Measurements from ENCODE around the gene TSEN54.

- TF ChIP-seq, protein P1, sequence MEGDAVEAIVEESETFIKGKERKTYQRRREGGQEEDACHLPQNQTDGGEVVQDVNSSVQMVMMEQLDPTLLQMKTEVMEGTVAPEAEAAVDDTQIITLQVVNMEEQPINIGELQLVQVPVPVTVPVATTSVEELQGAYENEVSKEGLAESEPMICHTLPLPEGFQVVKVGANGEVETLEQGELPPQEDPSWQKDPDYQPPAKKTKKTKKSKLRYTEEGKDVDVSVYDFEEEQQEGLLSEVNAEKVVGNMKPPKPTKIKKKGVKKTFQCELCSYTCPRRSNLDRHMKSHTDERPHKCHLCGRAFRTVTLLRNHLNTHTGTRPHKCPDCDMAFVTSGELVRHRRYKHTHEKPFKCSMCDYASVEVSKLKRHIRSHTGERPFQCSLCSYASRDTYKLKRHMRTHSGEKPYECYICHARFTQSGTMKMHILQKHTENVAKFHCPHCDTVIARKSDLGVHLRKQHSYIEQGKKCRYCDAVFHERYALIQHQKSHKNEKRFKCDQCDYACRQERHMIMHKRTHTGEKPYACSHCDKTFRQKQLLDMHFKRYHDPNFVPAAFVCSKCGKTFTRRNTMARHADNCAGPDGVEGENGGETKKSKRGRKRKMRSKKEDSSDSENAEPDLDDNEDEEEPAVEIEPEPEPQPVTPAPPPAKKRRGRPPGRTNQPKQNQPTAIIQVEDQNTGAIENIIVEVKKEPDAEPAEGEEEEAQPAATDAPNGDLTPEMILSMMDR (conservative IDR thresholded peaks at IDR 0.05; ENCODE audit: low read length) = no peak
- no peak for TF ChIP-seq EZH2phosphoT487 (IDR thresholded peaks at IDR 0.05; ENCODE audit: borderline replicate concordance, low read depth, low read length)
Measured at GRCh38 chr17:75509528-75510258, 6.6 kb upstream of the TSEN54 start.

Measured in OCI-LY7 (cell line).